Lung (tissue), 12 donors: Measurements from ENCODE around the gene ARF1. TPM values are rescaled to one million over a fixed set of nuclear protein-coding genes. Genes with fewer than 3 reads are reported as not detected.

ENCODE experiments used
- ATAC-seq: fragments of 200-7000 bp; cut with Tn5 transposase; one replicate; pipeline ENCODE4 v1.9.1; 2020; ENCODE audit warnings: moderate number of reproducible peaks; ENCODE audit not compliant: insufficient read depth, low FRiP score
- DNase-seq, 3 donors: peaks; one replicate each; pipeline ENCODE4 v3.0.0-alpha.2; 2013 to 2017
- H3K27ac ChIP-seq, 2 donors: one replicate each; pipeline ENCODE4 v1.5.1; 2013; ENCODE audit warnings: mild to moderate bottlenecking in 2 of 2, moderate library complexity in 2 of 2, control low read depth in 1 of 2, inconsistent platforms in 1 of 2, low read depth in 1 of 2, low read length in 1 of 2
- H3K27me3 ChIP-seq, 3 donors: one replicate each; pipeline ENCODE4 v1.5.1; 2013; ENCODE audit warnings: low read length in 2 of 3; ENCODE audit not compliant: control insufficient read depth in 3 of 3, insufficient read depth in 3 of 3
- H3K36me3 ChIP-seq, 4 donors: one replicate each; pipeline ENCODE4 v1.5.1; 2013; ENCODE audit warnings: low read length in 4 of 4, mild to moderate bottlenecking in 1 of 4, moderate library complexity in 1 of 4; ENCODE audit not compliant: control insufficient read depth in 4 of 4, insufficient read depth in 4 of 4
- H3K4me1 ChIP-seq, 5 donors: one replicate each; pipeline ENCODE4 v1.5.1; 2013; ENCODE audit warnings: low read length in 5 of 5, mild to moderate bottlenecking in 2 of 5, moderate library complexity in 1 of 5; ENCODE audit not compliant: control insufficient read depth in 5 of 5, insufficient read depth in 5 of 5
- H3K4me3 ChIP-seq: one replicate; pipeline ENCODE4 v1.5.1; 2013; ENCODE audit warnings: mild to moderate bottlenecking, control low read depth, moderate library complexity
- H3K9ac ChIP-seq, 2 donors: one replicate each; pipeline ENCODE4 v1.5.1; 2013; ENCODE audit warnings: low read length in 2 of 2, control low read depth in 1 of 2; ENCODE audit not compliant: insufficient read depth in 1 of 2
- H3K9me3 ChIP-seq, 4 donors: one replicate each; pipeline ENCODE4 v1.5.1; 2013; ENCODE audit warnings: low read length in 3 of 4, mild to moderate bottlenecking in 1 of 4, moderate library complexity in 1 of 4; ENCODE audit not compliant: control insufficient read depth in 4 of 4, insufficient read depth in 3 of 4
- CTCF ChIP-seq: IDR thresholded peaks from 2 replicates; pipeline ENCODE4 v1.5.1; 2012; ENCODE audit warnings: mild to moderate bottlenecking; ENCODE audit errors: control extremely low read depth, extremely low read depth
- WGBS, 2 donors: extraction: QIAGEN DNeasy Blood & Tissue Kit; methylation state at CpG; one replicate each; pipeline ENCODE4 v1.1.7; 2013; 5-methylcytosine and 5-hydroxymethylcytosine counted together
- polyA plus RNA-seq, 2 donors: library from polyadenylated mRNA; stranded (reverse); fragments of 200-250 nt; gene quantifications; one replicate each; pipeline ENCODE4 v1.2.1, GENCODE V29; 2013
- total RNA-seq, 2 donors: library from RNA; depleted of rRNA in 1 of 2; stranded (reverse); fragments of >200 nt in 1 of 2; gene quantifications; one replicate each; pipeline ENCODE4 v1.2.1, GENCODE V29; 2014 to 2021
- donor health status: control.
- donor health status: control.
- donor health status: Bipolar disorder and iron deficiency.
- donor health status: healthy.
- donor health status: DM: yes; HTN: yes; CAD: no.

ARF1 gene
- total and polyA plus RNA-seq, 4 donors, result 226 to 713 (median 439) TPM

GRCh38 chr1:228077565-228078330 lies 4.8 kb upstream of the ARF1 start:
- H3K27me3 ChIP-seq, result peaks cover 0 to 2% (median 0%) of the 10 kb centered on the region in 3 donors
- no peak overlapping the region for H3K4me3 ChIP-seq
- TF ChIP-seq CTCF, result no peak
- WGBS, 2 donors, result 67 to 68% methylated on average over 10 of the region's 10 CpGs
- H3K9me3 ChIP-seq, result no peaks in the 10 kb centered on the region
- H3K36me3 ChIP-seq, result no peaks in the 10 kb centered on the region
- no peak overlapping the region for H3K27ac ChIP-seq
- DNase-seq (no peak), ATAC-seq (no peak)
- H3K9ac ChIP-seq, result no peak overlapping the region
- H3K4me1 ChIP-seq, result peaks cover 0 to 12% (median 0%) of the 10 kb centered on the region in 5 donors

- Histone ChIP-seq H3K27me3 (no peaks in the 10 kb centered on the region), H3K9me3 (no peaks in the 10 kb centered on the region), H3K4me3 (no peak overlapping the region), H3K9ac (no peak overlapping the region), H3K36me3 (peaks cover 0 to 9% (median 0%) of the 10 kb centered on the region in 4 donors), H3K27ac (no peak overlapping the region), H3K4me1 (peaks cover 0 to 12% (median under 1%) of the 10 kb centered on the region in 5 donors)
- WGBS, 2 donors, result 90 to 93% methylated on average over 7 of the region's 7 CpGs
- no peak for TF ChIP-seq CTCF
- ATAC-seq, result no peak
- DNase-seq, result no peak
These were observed 3.5 kb upstream of the ARF1 start for GRCh38 chr1:228079013-228079412.

GRCh38 chr1:228079601-228080263 lies 2.8 kb upstream of the ARF1 start:
- Histone ChIP-seq H3K27me3 (no peaks in the 10 kb centered on the region), H3K4me1 (peaks cover under 1 to 20% (median 7%) of the 10 kb centered on the region in 5 donors), H3K4me3 (no peak overlapping the region), H3K27ac (no peak overlapping the region), H3K36me3 (peaks cover 0 to 9% (median 0%) of the 10 kb centered on the region in 4 donors), H3K9me3 (no peaks in the 10 kb centered on the region), H3K9ac (no peak overlapping the region)
- no peak for TF ChIP-seq CTCF
- no peak for ATAC-seq
- WGBS, 2 donors, result 92 to 95% methylated on average over 7 of the region's 7 CpGs
- DNase-seq, result no peak
